NCI-H2107 (cell line): ENCODE results near the gene SHANK2.

Source experiments
- DNase-seq: peaks from one replicate; lab custom pipeline; 2025; lab: John Stamatoyannopoulos, UW

SHANK2 gene

GRCh38 chr11:71269603-71270511 lies 17.5 kb upstream of the SHANK2 start:
- DNase-seq = no peak

- no peak for DNase-seq
These were observed 16.4 kb upstream of the SHANK2 start for GRCh38 chr11:71268706-71269321.

- DNase-seq = no peak
These were observed 15.5 kb upstream of the SHANK2 start for GRCh38 chr11:71267807-71268421.

- no peak for DNase-seq
These were observed 13.9 kb upstream of the SHANK2 start for GRCh38 chr11:71266114-71266833.

- no peak for DNase-seq
These were observed 13.2 kb upstream of the SHANK2 start for GRCh38 chr11:71265559-71266092.

- no peak for DNase-seq
These were observed 11.0 kb upstream of the SHANK2 start for GRCh38 chr11:71263386-71263785.

GRCh38 chr11:71255800-71256479 lies 3.6 kb upstream of the SHANK2 start:
- DNase-seq = no peak

- no peak for DNase-seq
These were observed 2.9 kb upstream of the SHANK2 start for GRCh38 chr11:71255323-71255722.

GRCh38 chr11:71253794-71254193 lies 1.4 kb upstream of the SHANK2 start:
- DNase-seq = no peak

- no peak for DNase-seq
These were observed 673 bp upstream of the SHANK2 start for GRCh38 chr11:71252770-71253730.

- no peak for DNase-seq
These were observed 562 bp downstream of the SHANK2 start for GRCh38 chr11:71251761-71252268.

GRCh38 chr11:71251151-71251721 lies 1.1 kb downstream of the SHANK2 start:
- DNase-seq = no peak

- DNase-seq = no peak
These were observed 1.7 kb downstream of the SHANK2 start for GRCh38 chr11:71250523-71251150.

- no peak for DNase-seq
These were observed 3.1 kb downstream of the SHANK2 start for GRCh38 chr11:71249301-71249700.

- no peak for DNase-seq
These were observed 3.7 kb downstream of the SHANK2 start for GRCh38 chr11:71248656-71249055.

- no peak for DNase-seq
These were observed 4.2 kb downstream of the SHANK2 start for GRCh38 chr11:71248251-71248570.

GRCh38 chr11:71247551-71248250 lies 4.7 kb downstream of the SHANK2 start:
- DNase-seq = no peak

GRCh38 chr11:71246559-71246958 lies 5.8 kb downstream of the SHANK2 start:
- no peak for DNase-seq
